Activated T-cell treated with anti-CD3 and anti-CD28 coated beads, Interleukin-2, amount 50 U/mL, for 24 hours (primary cell): ENCODE results near the gene NTRK3.
"Not testable (repeated sequence)": the region's sequence is repeated elsewhere in the genome, so short reads cannot be mapped to it uniquely, and the experiment has no call there.

Experiments
- DNase-seq: peaks from one replicate; pipeline ENCODE4 v3.0.0-alpha.2; 2020
- H3K27ac Mint-ChIP-seq: 2 replicates; pipeline ENCODE4 v1.8.0; 2020; ENCODE audit warnings: mild to moderate bottlenecking, mixed read lengths
- H3K27me3 Mint-ChIP-seq: 2 replicates; pipeline ENCODE4 v1.8.0; 2020; ENCODE audit warnings: mixed read lengths
- H3K36me3 Mint-ChIP-seq: 2 replicates; pipeline ENCODE4 v1.8.0; 2020; ENCODE audit warnings: low read depth, mixed read lengths
- H3K4me1 Mint-ChIP-seq: 2 replicates; pipeline ENCODE4 v1.8.0; 2020; ENCODE audit warnings: low read depth, mixed read lengths
- H3K4me3 Mint-ChIP-seq: 2 replicates; pipeline ENCODE4 v1.8.0; 2020; ENCODE audit warnings: mild to moderate bottlenecking, moderate library complexity, mixed read lengths
- H3K9me3 Mint-ChIP-seq: 2 replicates; pipeline ENCODE4 v1.8.0; 2020; ENCODE audit warnings: mixed read lengths

Gene NTRK3

GRCh38 chr15:87858651-87859050, 397.9 kb downstream of the NTRK3 start:
- no peak for DNase-seq

GRCh38 chr15:87851497-87851896, 405.0 kb downstream of the NTRK3 start:
- Mint-ChIP-seq H3K36me3 (no peaks in the 10 kb centered on the region), H3K4me1 (no peaks in the 10 kb centered on the region), H3K27ac (no peak overlapping the region), H3K4me3 (no peak overlapping the region), H3K27me3 (peaks cover 8% of the 10 kb centered on the region), H3K9me3 (no peaks in the 10 kb centered on the region)
- no peak for DNase-seq

More at GRCh38 chr15:87858651-87859050, 397.9 kb downstream of the NTRK3 start:
- H3K27ac Mint-ChIP-seq = no peak overlapping the region
- peaks cover 2% of the 10 kb centered on the region for H3K27me3 Mint-ChIP-seq
- H3K4me3 Mint-ChIP-seq = no peak overlapping the region
- H3K36me3 Mint-ChIP-seq = no peaks in the 10 kb centered on the region
- H3K4me1 Mint-ChIP-seq = no peaks in the 10 kb centered on the region
- H3K9me3 Mint-ChIP-seq = no peaks in the 10 kb centered on the region

GRCh38 chr15:87850916-87851315, 405.6 kb downstream of the NTRK3 start:
- Mint-ChIP-seq H3K4me1 (no peaks in the 10 kb centered on the region), H3K4me3 (no peak overlapping the region), H3K9me3 (no peaks in the 10 kb centered on the region), H3K36me3 (no peaks in the 10 kb centered on the region), H3K27me3 (peaks cover 8% of the 10 kb centered on the region), H3K27ac (no peak overlapping the region)
- no peak for DNase-seq

GRCh38 chr15:87849181-87849580, 407.4 kb downstream of the NTRK3 start:
- Mint-ChIP-seq H3K36me3 (no peaks in the 10 kb centered on the region), H3K4me1 (no peaks in the 10 kb centered on the region), H3K27me3 (peaks cover 8% of the 10 kb centered on the region), H3K27ac (no peak overlapping the region), H3K9me3 (no peaks in the 10 kb centered on the region), H3K4me3 (no peak overlapping the region)
- no peak for DNase-seq

GRCh38 chr15:87848012-87848411, 408.5 kb downstream of the NTRK3 start:
- Mint-ChIP-seq H3K4me1 (no peaks in the 10 kb centered on the region), H3K36me3 (no peaks in the 10 kb centered on the region), H3K27ac (no peak overlapping the region), H3K9me3 (no peaks in the 10 kb centered on the region), H3K4me3 (no peak overlapping the region), H3K27me3 (peaks cover under 1% of the 10 kb centered on the region)
- DNase-seq = no peak

- no peak for DNase-seq
- no peak overlapping the region for H3K27ac Mint-ChIP-seq
- no peaks in the 10 kb centered on the region for H3K36me3 Mint-ChIP-seq
These were observed 409.8 kb downstream of the NTRK3 start for GRCh38 chr15:87846746-87847145.

GRCh38 chr15:87843312-87843711, 413.2 kb downstream of the NTRK3 start:
- Mint-ChIP-seq H3K4me3 (no peak overlapping the region), H3K9me3 (no peaks in the 10 kb centered on the region), H3K36me3 (no peaks in the 10 kb centered on the region), H3K27ac (no peak overlapping the region), H3K27me3 (no peaks in the 10 kb centered on the region), H3K4me1 (no peaks in the 10 kb centered on the region)
- no peak for DNase-seq

More at GRCh38 chr15:87846746-87847145, 409.8 kb downstream of the NTRK3 start:
- Mint-ChIP-seq H3K4me1 (no peaks in the 10 kb centered on the region), H3K9me3 (no peaks in the 10 kb centered on the region), H3K4me3 (no peak overlapping the region), H3K27me3 (no peaks in the 10 kb centered on the region)

GRCh38 chr15:87841426-87841998, 415.0 kb downstream of the NTRK3 start:
- no peaks in the 10 kb centered on the region for H3K36me3 Mint-ChIP-seq
- no peaks in the 10 kb centered on the region for H3K27me3 Mint-ChIP-seq
- no peak overlapping the region for H3K27ac Mint-ChIP-seq
- DNase-seq = no peak
- no peak overlapping the region for H3K4me3 Mint-ChIP-seq
- no peaks in the 10 kb centered on the region for H3K4me1 Mint-ChIP-seq
- no peaks in the 10 kb centered on the region for H3K9me3 Mint-ChIP-seq

GRCh38 chr15:87835830-87836229, 420.7 kb downstream of the NTRK3 start:
- not testable (repeated sequence) for H3K4me1 Mint-ChIP-seq, H3K27ac Mint-ChIP-seq, DNase-seq, H3K36me3 Mint-ChIP-seq, H3K9me3 Mint-ChIP-seq, H3K27me3 Mint-ChIP-seq, H3K4me3 Mint-ChIP-seq

GRCh38 chr15:87833333-87833732, 423.2 kb downstream of the NTRK3 start:
- not testable (repeated sequence) for H3K36me3 Mint-ChIP-seq

GRCh38 chr15:87829332-87830050, 427.0 kb downstream of the NTRK3 start:
- Mint-ChIP-seq H3K27ac (no peak overlapping the region), H3K4me3 (no peak overlapping the region), H3K9me3 (no peaks in the 10 kb centered on the region), H3K27me3 (no peaks in the 10 kb centered on the region), H3K4me1 (no peaks in the 10 kb centered on the region), H3K36me3 (no peaks in the 10 kb centered on the region)
- no peak for DNase-seq

More at GRCh38 chr15:87833333-87833732, 423.2 kb downstream of the NTRK3 start:
- H3K4me1 Mint-ChIP-seq, H3K27ac Mint-ChIP-seq, H3K27me3 Mint-ChIP-seq, DNase-seq, H3K4me3 Mint-ChIP-seq, H3K9me3 Mint-ChIP-seq: not testable (repeated sequence)

GRCh38 chr15:87828608-87829007, 427.9 kb downstream of the NTRK3 start:
- no peak overlapping the region for H3K27ac Mint-ChIP-seq
- DNase-seq = no peak
- no peaks in the 10 kb centered on the region for H3K9me3 Mint-ChIP-seq
- no peaks in the 10 kb centered on the region for H3K36me3 Mint-ChIP-seq
- no peak overlapping the region for H3K4me3 Mint-ChIP-seq
- H3K27me3 Mint-ChIP-seq = no peaks in the 10 kb centered on the region
- H3K4me1 Mint-ChIP-seq = no peaks in the 10 kb centered on the region

GRCh38 chr15:87827131-87827530, 429.4 kb downstream of the NTRK3 start:
- H3K4me3 Mint-ChIP-seq = no peak overlapping the region
- no peak overlapping the region for H3K27ac Mint-ChIP-seq
- H3K4me1 Mint-ChIP-seq = no peaks in the 10 kb centered on the region
- DNase-seq = no peak
- H3K27me3 Mint-ChIP-seq = no peaks in the 10 kb centered on the region
- H3K9me3 Mint-ChIP-seq = no peaks in the 10 kb centered on the region
- no peaks in the 10 kb centered on the region for H3K36me3 Mint-ChIP-seq

GRCh38 chr15:87826119-87826747, 430.3 kb downstream of the NTRK3 start:
- Mint-ChIP-seq H3K9me3 (no peaks in the 10 kb centered on the region), H3K36me3 (no peaks in the 10 kb centered on the region), H3K27me3 (no peaks in the 10 kb centered on the region), H3K27ac (no peak overlapping the region), H3K4me1 (no peaks in the 10 kb centered on the region), H3K4me3 (no peak overlapping the region)
- DNase-seq = no peak

- no peak for DNase-seq
- Mint-ChIP-seq H3K36me3 (no peaks in the 10 kb centered on the region), H3K9me3 (no peaks in the 10 kb centered on the region), H3K27me3 (no peaks in the 10 kb centered on the region), H3K4me1 (no peaks in the 10 kb centered on the region), H3K4me3 (no peak overlapping the region), H3K27ac (no peak overlapping the region)
These were observed 437.8 kb downstream of the NTRK3 start for GRCh38 chr15:87818756-87819155.
